Natural killer cell (primary cell): Measurements from ENCODE around the gene PLAGL2. TPM values are rescaled to one million over a fixed set of nuclear protein-coding genes. Genes with fewer than 3 reads are reported as not detected.

Experiments
- ATAC-seq, 3 donors: fragments of 150-1000 bp in 2 of 3; fragments of 200-7000 bp in 1 of 3; cut with Tn5 transposase; 1 replicate in 1 of 3; 2 replicates in 2 of 3; pipeline ENCODE4 v1.10.0; 2021; ENCODE audit warnings: mild to moderate bottlenecking in 2 of 3, moderate library complexity in 2 of 3
- DNase-seq, 2 donors: peaks; one replicate each; pipeline versions ENCODE4 v3.0.0 to v3.0.0-alpha.2; 2013 to 2021; ENCODE audit warnings: mixed read lengths in 1 of 2
- H3K27ac ChIP-seq: one replicate; pipeline ENCODE4 v1.5.1; 2013; ENCODE audit warnings: mild to moderate bottlenecking, low read length
- H3K27me3 ChIP-seq: one replicate; pipeline ENCODE4 v1.6.1; 2013; ENCODE audit warnings: low read length; ENCODE audit not compliant: control insufficient read depth, insufficient read depth
- H3K36me3 ChIP-seq: one replicate; pipeline ENCODE4 v1.6.1; 2013; ENCODE audit warnings: low read length; ENCODE audit not compliant: control insufficient read depth, insufficient read depth
- H3K4me1 ChIP-seq: one replicate; pipeline ENCODE4 v1.6.1; 2013; ENCODE audit warnings: low read length; ENCODE audit not compliant: control insufficient read depth, insufficient read depth
- H3K4me3 ChIP-seq: one replicate; pipeline ENCODE4 v1.5.1; 2013; ENCODE audit warnings: low read length
- H3K9me3 ChIP-seq: one replicate; pipeline ENCODE4 v1.6.1; 2013; ENCODE audit warnings: low read length; ENCODE audit not compliant: control insufficient read depth, insufficient read depth
- H3K27ac Mint-ChIP-seq, 2 donors: one replicate each; pipeline ENCODE4 v1.8.0; 2022; ENCODE audit warnings: mild to moderate bottlenecking in 2 of 2, mixed read lengths in 2 of 2, moderate library complexity in 1 of 2
- H3K27me3 Mint-ChIP-seq, 2 donors: one replicate each; pipeline ENCODE4 v1.8.0; 2022; ENCODE audit warnings: low read depth in 2 of 2, mixed read lengths in 2 of 2
- H3K36me3 Mint-ChIP-seq: one replicate; pipeline ENCODE4 v1.8.0; 2022; ENCODE audit warnings: mixed read lengths
- H3K4me1 Mint-ChIP-seq, 2 donors: one replicate each; pipeline ENCODE4 v1.8.0; 2022; ENCODE audit warnings: mixed read lengths in 2 of 2
- H3K4me3 Mint-ChIP-seq: one replicate; pipeline ENCODE4 v1.8.0; 2022; ENCODE audit warnings: mild to moderate bottlenecking, moderate library complexity, mixed read lengths
- H3K9me3 Mint-ChIP-seq, 2 donors: one replicate each; pipeline ENCODE4 v1.8.0; 2022; ENCODE audit warnings: mixed read lengths in 2 of 2
- CTCF ChIP-seq: fragments of 200-600 bp; IDR thresholded peaks from one replicate; pipeline ENCODE4 v1.8.0; 2022; ENCODE audit warnings: antibody characterized with exemption
- WGBS: methylation state at CpG from one replicate; pipeline ENCODE4 v1.1.7; 2013; ENCODE audit warnings: missing lambda C conversion rate; ENCODE audit not compliant: insufficient coverage; 5-methylcytosine and 5-hydroxymethylcytosine counted together
- intact Hi-C: fragments of 100-400 bp; cut with micrococcal nuclease; formaldehyde crosslinking; loops from one replicate; pipeline ENCODE4 v1.14.2; 2022
- total RNA-seq, 4 donors: library from RNA; stranded (reverse); fragments of 120-200 nt in 1 of 4; gene quantifications; one replicate each; pipeline versions ENCODE4 v1.2.3 to v1.2.4, GENCODE V29; 2013 to 2022

The PLAGL2 gene
- total RNA-seq, 3 donors from 2014 or later (not counting 1 experiment from before 2014, with no cell fraction given), result 13.5 to 16.6 (median 15.1) TPM

GRCh38 chr20:32186506-32186905, 21.0 kb downstream of the PLAGL2 start:
- 96% methylated on average over 1 of the region's 1 CpG for WGBS
- H3K27me3 ChIP-seq, result no peaks in the 10 kb centered on the region
- Mint-ChIP-seq H3K27ac (no peak overlapping the region), H3K4me1 (peaks cover 10 to 21% of the 10 kb centered on the region in 2 donors), H3K36me3 (no peaks in the 10 kb centered on the region), H3K9me3 (no peaks in the 10 kb centered on the region), H3K4me3 (no peak overlapping the region), H3K27me3 (no peaks in the 10 kb centered on the region)
- no peak for TF ChIP-seq CTCF
- no peaks in the 10 kb centered on the region for H3K9me3 ChIP-seq
- H3K4me3 ChIP-seq, result no peak overlapping the region
- peaks cover 18% of the 10 kb centered on the region for H3K4me1 ChIP-seq
- intact Hi-C loops, result no loop called here
- H3K36me3 ChIP-seq, result no peaks in the 10 kb centered on the region
- DNase-seq (no peak), ATAC-seq (no peak)
- no peak overlapping the region for H3K27ac ChIP-seq

- no peaks in the 10 kb centered on the region for H3K9me3 ChIP-seq
- TF ChIP-seq CTCF, result no peak
- WGBS, result 89% methylated on average over 9 of the region's 10 CpGs
- H3K9me3 Mint-ChIP-seq, result no peaks in the 10 kb centered on the region
- H3K4me1 ChIP-seq, result peaks cover 14% of the 10 kb centered on the region
- no peaks in the 10 kb centered on the region for H3K36me3 ChIP-seq
- H3K4me1 Mint-ChIP-seq, result peaks cover 5 to 13% of the 10 kb centered on the region in 2 donors
- no peak overlapping the region for H3K27ac ChIP-seq
- ATAC-seq, result no peak
- no peaks in the 10 kb centered on the region for H3K27me3 Mint-ChIP-seq
- no peak overlapping the region for H3K27ac Mint-ChIP-seq
- H3K36me3 Mint-ChIP-seq, result no peaks in the 10 kb centered on the region
- DNase-seq, result no peak
- intact Hi-C loops, result no loop called here
- no peak overlapping the region for H3K4me3 ChIP-seq
- H3K4me3 Mint-ChIP-seq, result no peak overlapping the region
- H3K27me3 ChIP-seq, result no peaks in the 10 kb centered on the region
Observed at GRCh38 chr20:32184961-32185603, 22.5 kb downstream of the PLAGL2 start.

GRCh38 chr20:32183947-32184635, 23.5 kb downstream of the PLAGL2 start:
- Mint-ChIP-seq H3K27ac (no peak overlapping the region), H3K36me3 (no peaks in the 10 kb centered on the region), H3K4me3 (no peak overlapping the region), H3K4me1 (peaks cover 5 to 6% of the 10 kb centered on the region in 2 donors), H3K9me3 (no peaks in the 10 kb centered on the region), H3K27me3 (no peaks in the 10 kb centered on the region)
- Histone ChIP-seq H3K27me3 (no peaks in the 10 kb centered on the region), H3K4me1 (peaks cover 6% of the 10 kb centered on the region), H3K27ac (no peak overlapping the region), H3K36me3 (no peaks in the 10 kb centered on the region), H3K4me3 (no peak overlapping the region), H3K9me3 (no peaks in the 10 kb centered on the region)
- intact Hi-C loops, result no loop called here
- DNase-seq (no peak), ATAC-seq (no peak)
- no peak for TF ChIP-seq CTCF
- WGBS, result 84% methylated on average over 4 of the region's 4 CpGs
